SK-N-MC (cell line): ENCODE measurements around the gene ZNF205.

Experiments used
- DNase-seq: peaks from one replicate; pipeline ENCODE4 v3.0.0-alpha.2; 2011; ENCODE audit warnings: low read depth, low spot score
- H3K27ac ChIP-seq: fragments of 200-600 bp; sonication (generic); 2 replicates; pipeline ENCODE4 v1.5.1; 2016; ENCODE audit warnings: mixed run types
- H3K36me3 ChIP-seq: fragments of 200-600 bp; sonication (generic); 2 replicates; pipeline ENCODE4 v1.6.1; 2017; ENCODE audit warnings: antibody characterized with exemption, low read length, mixed read lengths; ENCODE audit not compliant: insufficient read depth
- H3K4me3 ChIP-seq: fragments of 200-600 bp; sonication (generic); 2 replicates; pipeline ENCODE4 v1.5.1; 2016
- H3K9ac ChIP-seq: fragments of 200-600 bp; sonication (generic); 2 replicates; pipeline ENCODE4 v1.8.0; 2017; ENCODE audit warnings: mixed run types, mixed read lengths; ENCODE audit not compliant: insufficient read length
- H3K9me3 ChIP-seq: fragments of 200-600 bp; sonication (generic); 2 replicates; pipeline ENCODE4 v1.6.1; 2017; ENCODE audit warnings: low read depth, mild to moderate bottlenecking, antibody characterized with exemption, low read length, moderate library complexity, mixed read lengths
- EZH2 ChIP-seq: fragments of 200-600 bp; sonication (generic); IDR thresholded peaks from one replicate; pipeline ENCODE4 v1.6.1; 2017; ENCODE audit warnings: antibody characterized with exemption
- FOXP2 ChIP-seq: optimal IDR thresholded peaks from 2 replicates; pipeline ENCODE3; 2011; ENCODE audit warnings: mild to moderate bottlenecking, moderate library complexity; ENCODE audit not compliant: insufficient read depth; ENCODE audit errors: extremely low read length, control extremely low read depth
- POLR2AphosphoS5 ChIP-seq: IDR thresholded peaks from 2 replicates; pipeline ENCODE4 v1.6.1; 2012; ENCODE audit warnings: mild to moderate bottlenecking, low read depth, low read length, borderline replicate concordance

The ZNF205 gene

GRCh38 chr16:3148256-3149192 lies 36.1 kb downstream of the ZNF205 start:
- no peak for TF ChIP-seq FOXP2
- H3K9ac ChIP-seq: no peak overlapping the region
- no peaks in the 10 kb centered on the region for H3K9me3 ChIP-seq
- no peak for DNase-seq
- H3K4me3 ChIP-seq: no peak overlapping the region
- H3K27ac ChIP-seq: no peak overlapping the region
- no peaks in the 10 kb centered on the region for H3K36me3 ChIP-seq

- DNase-seq: no peak
- Histone ChIP-seq H3K9me3 (no peaks in the 10 kb centered on the region), H3K27ac (no peak overlapping the region), H3K4me3 (peak overlapping the region; percentile 87; the same call in 1 of the 2 replicates), H3K9ac (no peak overlapping the region), H3K36me3 (no peaks in the 10 kb centered on the region)
- TF ChIP-seq EZH2 (no peak), POLR2AphosphoS5 (no peak), FOXP2 (no peak)
These were observed 36.8 kb downstream of the ZNF205 start for GRCh38 chr16:3149193-3149530.

DNA sequence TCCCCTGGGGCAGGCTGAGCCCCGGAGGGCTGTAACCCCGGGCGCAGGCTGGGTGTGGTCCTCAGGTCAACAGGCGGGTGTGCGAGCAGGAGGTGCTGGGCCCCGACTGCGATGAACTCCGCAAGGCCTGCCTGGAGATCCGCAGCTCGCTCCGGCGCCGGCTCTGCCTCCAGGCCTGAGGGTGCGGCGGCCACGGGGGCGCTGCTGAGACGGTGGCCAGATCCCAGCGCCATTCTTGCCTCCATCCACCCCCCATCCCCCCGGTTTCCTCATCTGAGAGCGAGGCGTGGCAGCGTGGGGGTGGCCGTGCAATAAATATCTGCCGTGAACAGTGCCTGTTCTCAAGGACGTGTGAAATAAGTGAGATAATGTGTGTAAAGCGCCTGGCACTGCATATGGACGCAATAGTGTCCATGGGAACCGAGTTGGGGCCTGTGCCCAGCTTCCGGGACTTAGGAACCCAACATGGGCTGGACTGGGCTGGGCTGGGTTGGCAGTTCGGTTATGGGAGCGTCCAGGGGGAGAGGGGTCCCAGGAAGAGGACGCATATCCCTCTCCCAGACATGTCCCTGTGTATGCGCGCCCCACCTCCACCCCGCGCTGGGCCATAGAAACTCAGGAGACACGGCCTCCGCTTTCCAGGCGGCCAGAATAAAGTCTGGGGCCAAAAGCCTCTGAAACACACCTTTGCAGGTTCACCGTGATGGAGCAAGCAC lies 37.4 kb downstream of the ZNF205 start:
- no peak for TF ChIP-seq POLR2AphosphoS5
- TF ChIP-seq EZH2: no peak
- no peak for TF ChIP-seq FOXP2
- Histone ChIP-seq H3K9me3 (no peaks in the 10 kb centered on the region), H3K4me3 (peak overlapping the region; percentile 87), H3K27ac (no peak overlapping the region), H3K36me3 (no peaks in the 10 kb centered on the region), H3K9ac (peak overlapping the region; percentile 61)
- no peak for DNase-seq

- TF ChIP-seq POLR2AphosphoS5 (0 out of 2 replicates have a peak, but pooled peaks have one; percentile 18), FOXP2 (peak; percentile 61), EZH2 (no peak)
- Histone ChIP-seq H3K27ac (peak overlapping the region; percentile 76), H3K4me3 (peak overlapping the region; percentile 87), H3K9ac (peak overlapping the region; percentile 61), H3K36me3 (no peaks in the 10 kb centered on the region), H3K9me3 (no peaks in the 10 kb centered on the region)
- peak; percentile 96 for DNase-seq
These were observed 38.2 kb downstream of the ZNF205 start for GRCh38 chr16:3150346-3151218.

- peak overlapping the region; percentile 87 for H3K4me3 ChIP-seq
- peak overlapping the region; percentile 28 for H3K9ac ChIP-seq
- peak overlapping the region; percentile 19; the same call in 1 of the 2 replicates for H3K27ac ChIP-seq
- H3K36me3 ChIP-seq: no peaks in the 10 kb centered on the region
- no peak for DNase-seq
- TF ChIP-seq EZH2: no peak
- no peak for TF ChIP-seq FOXP2
- no peak for TF ChIP-seq POLR2AphosphoS5
- H3K9me3 ChIP-seq: no peaks in the 10 kb centered on the region
These were observed 39.6 kb downstream of the ZNF205 start for GRCh38 chr16:3152027-3152276.

GRCh38 chr16:3152277-3152990 lies 40.0 kb downstream of the ZNF205 start:
- peak overlapping the region; percentile 19; the same call in 1 of the 2 replicates for H3K27ac ChIP-seq
- TF ChIP-seq EZH2: no peak
- 0 out of 2 replicates have a peak, but pooled peaks have one; percentile 20 for TF ChIP-seq POLR2AphosphoS5
- DNase-seq: peak; percentile 88
- no peaks in the 10 kb centered on the region for H3K36me3 ChIP-seq
- H3K9me3 ChIP-seq: no peaks in the 10 kb centered on the region
- peak overlapping the region; percentile 28 for H3K9ac ChIP-seq
- peak overlapping the region; percentile 87 for H3K4me3 ChIP-seq

DNA sequence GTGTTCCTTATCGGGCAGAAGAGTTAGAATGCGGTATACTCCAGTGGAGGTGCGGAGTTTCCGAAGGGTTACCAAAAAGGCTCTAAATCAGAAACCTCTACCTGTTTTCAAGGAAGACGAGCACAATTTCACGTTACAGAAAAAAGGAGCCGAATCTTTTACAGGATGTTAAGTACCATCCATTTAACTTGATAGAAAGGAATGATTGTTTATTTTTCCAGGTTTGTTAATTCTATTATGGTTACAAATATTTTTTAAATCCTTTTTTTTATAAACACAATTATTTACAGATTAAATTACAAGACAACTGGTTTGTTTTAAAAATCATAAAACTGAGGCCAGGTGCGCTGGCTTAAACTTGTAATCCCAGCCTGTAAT lies 40.6 kb downstream of the ZNF205 start:
- Histone ChIP-seq H3K9me3 (no peaks in the 10 kb centered on the region), H3K4me3 (peak overlapping the region; percentile 87), H3K9ac (no peak overlapping the region), H3K36me3 (no peaks in the 10 kb centered on the region), H3K27ac (no peak overlapping the region)
- DNase-seq: no peak
- no peak for TF ChIP-seq FOXP2
- no peak for TF ChIP-seq EZH2
- no peak; the same call in 1 of the 2 replicates for TF ChIP-seq POLR2AphosphoS5

GRCh38 chr16:3155181-3155580 lies 42.8 kb downstream of the ZNF205 start:
- no peak for DNase-seq
- Histone ChIP-seq H3K9ac (no peak overlapping the region), H3K9me3 (no peaks in the 10 kb centered on the region), H3K36me3 (no peaks in the 10 kb centered on the region), H3K4me3 (no peak overlapping the region), H3K27ac (no peak overlapping the region)
- TF ChIP-seq EZH2 (no peak), POLR2AphosphoS5 (no peak), FOXP2 (no peak)
